ENCODE measurements around the gene STT3B.

Gene STT3B

DNA sequence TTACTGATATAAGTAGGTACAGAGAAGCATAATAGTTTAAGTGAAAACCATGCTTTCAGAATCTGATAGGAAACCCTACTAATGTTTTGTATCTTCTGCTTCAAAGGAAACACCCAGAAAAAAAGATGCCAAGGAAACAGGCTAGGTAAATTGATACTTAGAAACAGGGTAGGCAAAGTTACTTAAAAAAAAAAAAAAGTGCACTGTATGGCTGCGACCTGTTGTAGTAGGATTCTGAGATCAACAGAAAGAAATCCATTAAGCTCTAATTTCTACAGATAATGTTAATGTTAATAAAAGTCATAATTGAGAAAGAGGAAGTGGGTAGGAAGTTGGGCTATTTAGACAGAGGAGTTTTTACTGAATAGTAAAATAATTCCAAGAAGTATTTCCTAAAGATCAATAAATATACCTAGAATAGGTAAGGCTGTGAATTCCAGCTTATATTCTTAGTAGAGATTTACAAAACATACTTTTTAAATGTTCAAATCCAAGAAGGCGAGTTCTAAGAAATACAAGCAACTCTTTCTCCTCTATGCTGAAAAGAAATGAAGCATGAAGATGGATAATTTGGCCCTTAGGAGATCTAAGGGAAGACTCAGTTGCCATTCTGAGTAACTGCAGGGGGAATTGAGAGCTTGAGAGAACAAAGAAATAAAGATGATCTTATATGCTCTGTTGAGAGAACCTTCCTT, 24.1 kb upstream of the STT3B start:
- H4K8ac ChIP-seq (ENCODE audit: low read depth, low read length): no peak overlapping the region
- no peak for DNase-seq
- no peak overlapping the region for H3K56ac ChIP-seq (ENCODE audit: low read length)
- no peak overlapping the region for H3K4ac ChIP-seq (ENCODE audit: low read depth, low read length)
- no peak overlapping the region for H3K4me3 ChIP-seq (ENCODE audit: low read length)
- H2BK120ac ChIP-seq (ENCODE audit: low read depth, low read length): no peak overlapping the region
- no peaks in the 10 kb centered on the region for H3K36me3 ChIP-seq (ENCODE audit: control insufficient read depth, insufficient read depth, low read length)
- H3K79me2 ChIP-seq (ENCODE audit: control insufficient read depth, insufficient read depth, low read length): no peaks in the 10 kb centered on the region
- no peak overlapping the region for H3K18ac ChIP-seq (ENCODE audit: low read length)
- no peak overlapping the region for H3K4me2 ChIP-seq (ENCODE audit: low read length)
- no peak overlapping the region for H2AK5ac ChIP-seq (ENCODE audit: low read length)
- no peak overlapping the region for H3K9ac ChIP-seq (ENCODE audit: low read length)
- no peak overlapping the region for H2BK5ac ChIP-seq (ENCODE audit: low read length)
- no peaks in the 10 kb centered on the region for H3K27me3 ChIP-seq (ENCODE audit: insufficient read depth, low read length, poor library complexity)
- no peak overlapping the region for H3K23ac ChIP-seq (ENCODE audit: low read length)
- no peak overlapping the region for H4K5ac ChIP-seq (ENCODE audit: low read length)
- no peaks in the 10 kb centered on the region for H3K79me1 ChIP-seq (ENCODE audit: low read length)
- H2BK15ac ChIP-seq (replicated peaks; ENCODE audit: low read depth): peak overlapping the region; percentile 88
- no CpG with 5 or more reads among the region's 2 CpGs for WGBS (ENCODE audit: extremely low coverage, insufficient coverage, low lambda C conversion rate)
- no peak overlapping the region for H3K27ac ChIP-seq (ENCODE audit: low read depth, low read length)
- H3K4me1 ChIP-seq (ENCODE audit: control insufficient read depth, low read depth, low read length): peaks cover 4% of the 10 kb centered on the region

DNA sequence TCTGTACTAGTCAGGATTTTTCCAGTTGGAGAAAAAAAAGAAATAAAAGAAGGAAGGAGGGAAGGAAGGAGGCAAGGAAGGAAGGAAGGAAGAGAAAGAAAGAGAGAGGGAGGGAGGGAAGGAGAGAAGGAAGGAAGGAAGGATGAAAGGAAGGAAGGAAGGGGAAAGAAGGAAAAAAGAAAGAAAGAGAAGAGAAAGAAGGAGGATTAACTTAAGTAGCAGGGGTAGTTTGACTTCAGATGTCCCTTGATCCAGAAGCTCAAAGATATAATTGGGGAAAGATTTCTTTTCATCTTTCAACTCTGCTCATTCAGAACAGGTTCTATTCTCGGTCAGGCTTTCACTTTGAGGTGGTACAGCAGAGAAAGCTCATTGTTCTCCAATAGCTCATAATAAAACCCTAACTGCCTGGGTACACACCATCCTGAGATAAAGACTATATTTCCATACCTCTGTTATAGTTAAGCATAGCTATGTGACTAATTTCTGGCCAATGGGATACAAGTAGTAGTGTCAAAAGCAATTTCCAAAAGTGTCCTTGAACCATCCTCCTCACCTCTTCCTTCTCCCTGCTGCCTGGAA, 23.5 kb upstream of the STT3B start:
- H3K4ac ChIP-seq (ENCODE audit: low read depth, low read length): peak overlapping the region; percentile 45
- no CpG with 5 or more reads among the region's 1 CpG for WGBS (ENCODE audit: extremely low coverage, insufficient coverage, low lambda C conversion rate)
- H3K56ac ChIP-seq (ENCODE audit: low read length): no peak overlapping the region
- H3K4me2 ChIP-seq (ENCODE audit: low read length): no peak overlapping the region
- H2AK5ac ChIP-seq (ENCODE audit: low read length): no peak overlapping the region
- H3K27ac ChIP-seq (ENCODE audit: low read depth, low read length): no peak overlapping the region
- H3K4me1 ChIP-seq (ENCODE audit: control insufficient read depth, low read depth, low read length): peaks cover 4% of the 10 kb centered on the region
- H2BK5ac ChIP-seq (ENCODE audit: low read length): no peak overlapping the region
- no peak overlapping the region for H4K5ac ChIP-seq (ENCODE audit: low read length)
- H3K27me3 ChIP-seq (ENCODE audit: insufficient read depth, low read length, poor library complexity): no peaks in the 10 kb centered on the region
- no peak overlapping the region for H2BK120ac ChIP-seq (ENCODE audit: low read depth, low read length)
- no peak overlapping the region for H3K9ac ChIP-seq (ENCODE audit: low read length)
- no peak overlapping the region for H4K8ac ChIP-seq (ENCODE audit: low read depth, low read length)
- peak overlapping the region; percentile 85 for H2BK15ac ChIP-seq (replicated peaks; ENCODE audit: low read depth)
- DNase-seq: no peak
- no peaks in the 10 kb centered on the region for H3K36me3 ChIP-seq (ENCODE audit: control insufficient read depth, insufficient read depth, low read length)
- no peak overlapping the region for H3K18ac ChIP-seq (ENCODE audit: low read length)
- H3K23ac ChIP-seq (ENCODE audit: low read length): no peak overlapping the region
- no peaks in the 10 kb centered on the region for H3K79me1 ChIP-seq (ENCODE audit: low read length)
- H3K4me3 ChIP-seq (ENCODE audit: low read length): no peak overlapping the region
- no peaks in the 10 kb centered on the region for H3K79me2 ChIP-seq (ENCODE audit: control insufficient read depth, insufficient read depth, low read length)

DNA sequence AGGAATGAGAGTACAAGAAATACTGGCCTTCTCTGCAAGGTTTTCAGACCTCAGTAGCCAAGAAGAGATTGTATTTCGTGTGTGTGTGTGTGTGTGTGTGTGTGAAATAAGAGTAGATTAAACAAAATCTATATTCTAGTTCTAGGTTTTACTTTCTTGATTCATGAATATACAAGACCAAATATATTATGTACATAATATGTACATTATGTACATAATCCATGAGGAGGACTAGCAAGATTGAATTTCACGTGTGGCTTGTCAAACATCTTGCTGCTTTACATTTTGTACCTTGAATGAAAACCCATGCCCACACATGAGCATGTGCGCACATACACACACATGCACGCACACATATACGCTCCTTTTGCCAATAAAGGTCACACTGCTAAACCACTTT, 18.2 kb upstream of the STT3B start:
- no CpG with 5 or more reads among the region's 5 CpGs for WGBS (ENCODE audit: extremely low coverage, insufficient coverage, low lambda C conversion rate)
- Histone ChIP-seq H3K4me3 (ENCODE audit: low read length) (no peak overlapping the region), H2AK5ac (ENCODE audit: low read length) (no peak overlapping the region), H4K8ac (ENCODE audit: low read depth, low read length) (no peak overlapping the region), H3K4ac (ENCODE audit: low read depth, low read length) (no peak overlapping the region), H3K18ac (ENCODE audit: low read length) (no peak overlapping the region), H3K79me1 (ENCODE audit: low read length) (no peaks in the 10 kb centered on the region), H3K4me2 (ENCODE audit: low read length) (no peak overlapping the region), H2BK15ac (replicated peaks; ENCODE audit: low read depth) (no peak overlapping the region), H3K79me2 (ENCODE audit: control insufficient read depth, insufficient read depth, low read length) (no peaks in the 10 kb centered on the region), H3K27me3 (ENCODE audit: insufficient read depth, low read length, poor library complexity) (no peaks in the 10 kb centered on the region), H3K27ac (ENCODE audit: low read depth, low read length) (no peak overlapping the region), H3K4me1 (ENCODE audit: control insufficient read depth, low read depth, low read length) (no peaks in the 10 kb centered on the region), H3K9ac (ENCODE audit: low read length) (no peak overlapping the region), H3K23ac (ENCODE audit: low read length) (no peak overlapping the region), H3K56ac (ENCODE audit: low read length) (no peak overlapping the region), H2BK5ac (ENCODE audit: low read length) (no peak overlapping the region), H4K5ac (ENCODE audit: low read length) (no peak overlapping the region), H2BK120ac (ENCODE audit: low read depth, low read length) (no peak overlapping the region), H3K36me3 (ENCODE audit: control insufficient read depth, insufficient read depth, low read length) (no peaks in the 10 kb centered on the region)
- DNase-seq: no peak

DNA sequence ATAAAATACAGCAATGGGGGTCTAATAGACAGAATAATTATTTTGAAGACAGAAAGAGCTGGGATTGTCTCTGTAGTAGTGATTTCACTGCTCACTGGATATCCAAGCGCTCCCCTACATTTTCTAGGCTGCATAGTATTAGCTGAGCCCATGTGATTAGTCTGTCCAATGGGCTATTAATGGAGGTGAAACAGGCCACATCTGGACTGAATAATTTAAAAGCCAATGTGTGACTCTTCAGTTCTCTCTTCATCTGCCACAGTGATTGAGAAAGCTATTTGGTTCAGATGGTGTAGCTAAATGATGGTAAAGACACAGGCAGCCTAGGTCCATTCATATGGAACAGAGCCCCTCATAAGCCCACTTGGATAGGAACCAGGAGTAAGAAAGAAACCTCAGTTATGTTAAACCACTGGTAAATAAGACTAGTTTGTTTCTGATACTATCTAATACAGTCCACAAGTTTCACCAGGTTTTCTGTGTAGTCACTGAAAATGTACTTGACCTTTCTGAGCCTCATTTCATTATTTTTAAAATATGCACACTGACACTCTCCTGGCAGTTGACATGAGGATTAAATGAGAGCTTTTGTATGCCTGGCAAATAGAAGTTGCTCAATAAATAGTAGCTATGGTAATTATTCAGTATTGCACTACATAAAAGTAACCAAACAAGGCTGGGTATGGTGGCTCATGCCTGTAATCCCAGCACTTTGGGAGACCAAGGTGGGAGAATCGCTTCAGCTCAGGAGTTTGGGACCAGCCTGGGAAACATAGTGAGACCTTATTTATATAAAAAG, 17.0 kb upstream of the STT3B start:
- H3K18ac ChIP-seq (ENCODE audit: low read length): no peak overlapping the region
- no peak overlapping the region for H3K27ac ChIP-seq (ENCODE audit: low read depth, low read length)
- no peak for DNase-seq
- H3K4me3 ChIP-seq (ENCODE audit: low read length): no peak overlapping the region
- H2AK5ac ChIP-seq (ENCODE audit: low read length): no peak overlapping the region
- no peak overlapping the region for H3K9ac ChIP-seq (ENCODE audit: low read length)
- H3K79me1 ChIP-seq (ENCODE audit: low read length): no peaks in the 10 kb centered on the region
- H3K27me3 ChIP-seq (ENCODE audit: insufficient read depth, low read length, poor library complexity): no peaks in the 10 kb centered on the region
- H2BK5ac ChIP-seq (ENCODE audit: low read length): no peak overlapping the region
- H3K4ac ChIP-seq (ENCODE audit: low read depth, low read length): no peak overlapping the region
- no peak overlapping the region for H2BK15ac ChIP-seq (replicated peaks; ENCODE audit: low read depth)
- H3K56ac ChIP-seq (ENCODE audit: low read length): no peak overlapping the region
- no peak overlapping the region for H3K23ac ChIP-seq (ENCODE audit: low read length)
- H3K4me1 ChIP-seq (ENCODE audit: control insufficient read depth, low read depth, low read length): no peaks in the 10 kb centered on the region
- no peak overlapping the region for H2BK120ac ChIP-seq (ENCODE audit: low read depth, low read length)
- no peaks in the 10 kb centered on the region for H3K79me2 ChIP-seq (ENCODE audit: control insufficient read depth, insufficient read depth, low read length)
- no CpG with 5 or more reads among the region's 2 CpGs for WGBS (ENCODE audit: extremely low coverage, insufficient coverage, low lambda C conversion rate)
- no peak overlapping the region for H4K5ac ChIP-seq (ENCODE audit: low read length)
- no peak overlapping the region for H4K8ac ChIP-seq (ENCODE audit: low read depth, low read length)
- no peaks in the 10 kb centered on the region for H3K36me3 ChIP-seq (ENCODE audit: control insufficient read depth, insufficient read depth, low read length)
- no peak overlapping the region for H3K4me2 ChIP-seq (ENCODE audit: low read length)

DNA sequence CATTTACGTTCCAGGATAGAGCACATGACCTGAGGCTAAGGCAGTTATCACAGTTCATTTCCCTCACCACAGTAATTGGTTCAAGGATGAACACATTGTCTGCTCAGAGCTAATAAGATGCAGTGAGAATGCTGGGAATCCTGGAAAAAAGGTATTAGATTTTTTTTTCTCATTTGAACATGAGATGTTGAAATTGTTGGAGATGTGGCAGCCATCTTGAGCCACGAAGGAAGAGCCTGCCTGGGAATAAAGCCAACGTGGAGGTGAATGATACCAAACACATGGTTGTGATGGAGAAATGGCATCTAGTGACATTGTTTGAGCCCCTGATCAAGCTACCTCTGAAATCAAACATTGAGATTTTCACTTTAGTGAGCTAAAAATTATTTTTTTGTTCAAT, 16.0 kb upstream of the STT3B start:
- H3K4me3 ChIP-seq (ENCODE audit: low read length): no peak overlapping the region
- H3K27ac ChIP-seq (ENCODE audit: low read depth, low read length): no peak overlapping the region
- H3K79me1 ChIP-seq (ENCODE audit: low read length): no peaks in the 10 kb centered on the region
- H2BK120ac ChIP-seq (ENCODE audit: low read depth, low read length): no peak overlapping the region
- DNase-seq: no peak
- H2BK5ac ChIP-seq (ENCODE audit: low read length): no peak overlapping the region
- H3K36me3 ChIP-seq (ENCODE audit: control insufficient read depth, insufficient read depth, low read length): no peaks in the 10 kb centered on the region
- no peak overlapping the region for H2AK5ac ChIP-seq (ENCODE audit: low read length)
- H3K56ac ChIP-seq (ENCODE audit: low read length): no peak overlapping the region
- no peak overlapping the region for H3K23ac ChIP-seq (ENCODE audit: low read length)
- no peak overlapping the region for H4K5ac ChIP-seq (ENCODE audit: low read length)
- no peak overlapping the region for H3K4ac ChIP-seq (ENCODE audit: low read depth, low read length)
- H3K9ac ChIP-seq (ENCODE audit: low read length): no peak overlapping the region
- no peak overlapping the region for H2BK15ac ChIP-seq (replicated peaks; ENCODE audit: low read depth)
- no peaks in the 10 kb centered on the region for H3K79me2 ChIP-seq (ENCODE audit: control insufficient read depth, insufficient read depth, low read length)
- H3K4me1 ChIP-seq (ENCODE audit: control insufficient read depth, low read depth, low read length): no peaks in the 10 kb centered on the region
- no peak overlapping the region for H3K4me2 ChIP-seq (ENCODE audit: low read length)
- H3K18ac ChIP-seq (ENCODE audit: low read length): no peak overlapping the region
- H3K27me3 ChIP-seq (ENCODE audit: insufficient read depth, low read length, poor library complexity): no peaks in the 10 kb centered on the region
- WGBS (ENCODE audit: extremely low coverage, insufficient coverage, low lambda C conversion rate): no CpG with 5 or more reads among the region's 3 CpGs
- no peak overlapping the region for H4K8ac ChIP-seq (ENCODE audit: low read depth, low read length)

Data from mesendoderm (in vitro differentiated cells).